ENCODE results near the gene CNGB1.

Gene CNGB1

GRCh38 chr16:57906382-57907316 is 64.3 kb downstream of the CNGB1 start:
- no peak for DNase-seq
- in situ Hi-C loops (cut with HindIII; ENCODE audit: low pct_ligation_motif_present, low sequenced_read_pairs), result no loop called here
- H3K4me3 ChIP-seq (ENCODE audit: low read depth, low read length), result no peak overlapping the region
- no peaks in the 10 kb centered on the region for H3K36me3 ChIP-seq (replicated peaks)
- H3K27me3 ChIP-seq (replicated peaks), result peaks cover 6% of the 10 kb centered on the region
- no peak overlapping the region for H3K27ac ChIP-seq
- TF ChIP-seq CTCF (IDR thresholded peaks at IDR 0.05; ENCODE audit: low read depth, low read length, missing control alignments), result peak; percentile 68

- in situ Hi-C loops (cut with HindIII; ENCODE audit: low pct_ligation_motif_present, low sequenced_read_pairs), result no loop called here
- Histone ChIP-seq H3K27ac (no peak overlapping the region), H3K36me3 (replicated peaks) (no peaks in the 10 kb centered on the region), H3K4me3 (ENCODE audit: low read depth, low read length) (no peak overlapping the region), H3K27me3 (replicated peaks) (peaks cover 6% of the 10 kb centered on the region)
- DNase-seq, result no peak
- no peak for TF ChIP-seq CTCF (IDR thresholded peaks at IDR 0.05; ENCODE audit: low read depth, low read length, missing control alignments)
Observed at GRCh38 chr16:57904101-57904500, 66.8 kb downstream of the CNGB1 start.

GRCh38 chr16:57903656-57904055 is 67.3 kb downstream of the CNGB1 start:
- Histone ChIP-seq H3K27ac (no peak overlapping the region), H3K36me3 (replicated peaks) (no peaks in the 10 kb centered on the region), H3K4me3 (ENCODE audit: low read depth, low read length) (no peak overlapping the region), H3K27me3 (replicated peaks) (peaks cover 6% of the 10 kb centered on the region)
- no peak for DNase-seq
- in situ Hi-C loops (cut with HindIII; ENCODE audit: low pct_ligation_motif_present, low sequenced_read_pairs), result no loop called here
- TF ChIP-seq CTCF (IDR thresholded peaks at IDR 0.05; ENCODE audit: low read depth, low read length, missing control alignments), result no peak

- no peak for DNase-seq
- Histone ChIP-seq H3K27me3 (replicated peaks) (peaks cover 6% of the 10 kb centered on the region), H3K36me3 (replicated peaks) (no peaks in the 10 kb centered on the region), H3K27ac (no peak overlapping the region), H3K4me3 (ENCODE audit: low read depth, low read length) (no peak overlapping the region)
- no peak for TF ChIP-seq CTCF (IDR thresholded peaks at IDR 0.05; ENCODE audit: low read depth, low read length, missing control alignments)
- in situ Hi-C loops (cut with HindIII; ENCODE audit: low pct_ligation_motif_present, low sequenced_read_pairs), result no loop called here
Observed at GRCh38 chr16:57901480-57902069, 69.4 kb downstream of the CNGB1 start.

- DNase-seq, result no peak
- TF ChIP-seq CTCF (IDR thresholded peaks at IDR 0.05; ENCODE audit: low read depth, low read length, missing control alignments), result no peak
- Histone ChIP-seq H3K4me3 (ENCODE audit: low read depth, low read length) (no peak overlapping the region), H3K27ac (no peak overlapping the region), H3K27me3 (replicated peaks) (peaks cover 3% of the 10 kb centered on the region), H3K36me3 (replicated peaks) (no peaks in the 10 kb centered on the region)
- in situ Hi-C loops (cut with HindIII; ENCODE audit: low pct_ligation_motif_present, low sequenced_read_pairs), result no loop called here
Observed at GRCh38 chr16:57900796-57901479, 70.0 kb downstream of the CNGB1 start.

Data from brain microvascular endothelial cell (primary cell).